Right atrium auricular region (tissue), 2 donors: Measurements from ENCODE around the gene PKIB. TPM values are rescaled to one million over a fixed set of nuclear protein-coding genes. Genes with fewer than 3 reads are reported as not detected.

ENCODE experiments used
- DNase-seq: peaks from one replicate; pipeline ENCODE4 v3.0.0-alpha.2; 2019; ENCODE audit warnings: low spot score
- H3K27ac ChIP-seq, 2 donors: fragments of 200-600 bp; sonication (generic); 1 replicate in 1 of 2; 2 replicates in 1 of 2; pipeline ENCODE4 v1.5.1; 2016 to 2019
- H3K27me3 ChIP-seq, 2 donors: fragments of 200-600 bp; sonication (generic); one replicate each; pipeline versions ENCODE4 v1.5.1 to v1.6.0; 2017 to 2019
- H3K36me3 ChIP-seq: fragments of 200-600 bp; sonication (generic); one replicate; pipeline ENCODE4 v1.5.1; 2016
- H3K4me1 ChIP-seq, 2 donors: fragments of 200-600 bp; sonication (generic); one replicate each; pipeline versions ENCODE4 v1.5.1 to v1.6.0; 2017 to 2019
- H3K4me3 ChIP-seq, 2 donors: fragments of 200-600 bp; sonication (generic); 1 replicate in 1 of 2; 2 replicates in 1 of 2; pipeline ENCODE4 v1.5.1; 2017 to 2019; ENCODE audit warnings: mild to moderate bottlenecking in 1 of 2, moderate library complexity in 1 of 2
- H3K9me3 ChIP-seq, 2 donors: fragments of 200-600 bp; sonication (generic); one replicate each; pipeline ENCODE4 v1.5.1; 2019
- CTCF ChIP-seq, 2 donors: fragments of 200-600 bp; sonication (generic); IDR thresholded peaks; one replicate each; pipeline ENCODE4 v1.5.1; 2019; ENCODE audit warnings: antibody characterized with exemption in 2 of 2
- total RNA-seq, 2 donors: library from RNA; depleted of rRNA; stranded (reverse); fragments of >200 nt; gene quantifications; one replicate each; pipeline ENCODE4 v1.1.0, GENCODE V29; 2016

The PKIB gene
- total RNA-seq, 2 donors from 2014 or later = not detected

- DNase-seq = no peak
- TF ChIP-seq CTCF (IDR thresholded peaks at IDR 0.05) = no peak
Observed at GRCh38 chr6:122692807-122693580, 82.8 kb downstream of the PKIB start.

GRCh38 chr6:122694075-122694474 is 83.9 kb downstream of the PKIB start:
- TF ChIP-seq CTCF (IDR thresholded peaks at IDR 0.05) = no peak
- no peaks in the 10 kb centered on the region for H3K36me3 ChIP-seq
- no peak for DNase-seq
- H3K4me3 ChIP-seq = no peak overlapping the region
- H3K27me3 ChIP-seq = no peaks in the 10 kb centered on the region
- H3K4me1 ChIP-seq = no peaks in the 10 kb centered on the region
- no peaks in the 10 kb centered on the region for H3K9me3 ChIP-seq
- no peak overlapping the region for H3K27ac ChIP-seq

More at GRCh38 chr6:122692807-122693580, 82.8 kb downstream of the PKIB start:
- Histone ChIP-seq H3K36me3 (no peaks in the 10 kb centered on the region), H3K27ac (no peak overlapping the region), H3K4me3 (no peak overlapping the region), H3K27me3 (no peaks in the 10 kb centered on the region), H3K9me3 (no peaks in the 10 kb centered on the region), H3K4me1 (no peaks in the 10 kb centered on the region)

DNA sequence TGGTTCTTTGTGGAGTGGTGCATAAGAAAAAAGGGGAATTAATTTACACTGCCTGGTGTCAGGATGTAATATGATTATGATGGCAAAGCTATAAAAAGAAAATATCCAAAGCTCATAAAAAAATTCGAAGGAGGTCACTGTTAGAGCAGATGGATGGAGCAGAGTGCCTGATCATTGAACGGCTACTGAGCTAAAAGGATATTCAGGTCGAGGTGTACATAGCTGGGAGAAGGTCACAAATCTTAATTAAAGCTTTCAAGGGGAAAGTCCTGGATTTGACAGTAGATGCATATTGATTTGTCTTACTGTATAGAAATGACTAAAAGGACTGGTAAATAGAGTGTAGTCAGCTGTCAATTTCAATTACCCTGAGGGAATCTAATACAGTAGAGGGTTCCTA is 84.4 kb downstream of the PKIB start:
- H3K36me3 ChIP-seq = no peaks in the 10 kb centered on the region
- no peaks in the 10 kb centered on the region for H3K27me3 ChIP-seq
- H3K9me3 ChIP-seq = no peaks in the 10 kb centered on the region
- TF ChIP-seq CTCF (IDR thresholded peaks at IDR 0.05) = no peak
- no peak for DNase-seq
- H3K4me3 ChIP-seq = no peak overlapping the region
- no peak overlapping the region for H3K27ac ChIP-seq
- H3K4me1 ChIP-seq = no peaks in the 10 kb centered on the region

DNA sequence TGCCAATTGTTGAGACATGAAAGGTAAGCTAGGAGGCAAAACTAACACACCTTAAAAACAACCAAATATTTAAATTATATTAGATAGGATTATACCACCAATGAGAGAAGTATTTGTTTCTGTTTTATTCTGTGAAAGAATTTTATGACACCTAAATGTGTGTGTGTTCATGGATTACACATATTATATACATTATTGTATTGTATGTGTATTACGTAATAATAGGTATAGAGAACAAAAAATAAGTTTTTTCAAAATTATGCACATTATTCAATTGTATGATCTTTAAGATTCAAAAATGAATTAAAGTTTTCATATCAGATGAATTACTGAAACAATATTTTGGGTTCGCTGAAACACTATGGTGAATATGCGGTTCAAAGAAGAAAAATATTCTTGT is 85.0 kb downstream of the PKIB start:
- Histone ChIP-seq H3K4me1 (no peaks in the 10 kb centered on the region), H3K9me3 (no peaks in the 10 kb centered on the region), H3K27me3 (no peaks in the 10 kb centered on the region), H3K36me3 (no peaks in the 10 kb centered on the region), H3K27ac (no peak overlapping the region), H3K4me3 (no peak overlapping the region)
- DNase-seq = no peak
- no peak for TF ChIP-seq CTCF (IDR thresholded peaks at IDR 0.05)

DNA sequence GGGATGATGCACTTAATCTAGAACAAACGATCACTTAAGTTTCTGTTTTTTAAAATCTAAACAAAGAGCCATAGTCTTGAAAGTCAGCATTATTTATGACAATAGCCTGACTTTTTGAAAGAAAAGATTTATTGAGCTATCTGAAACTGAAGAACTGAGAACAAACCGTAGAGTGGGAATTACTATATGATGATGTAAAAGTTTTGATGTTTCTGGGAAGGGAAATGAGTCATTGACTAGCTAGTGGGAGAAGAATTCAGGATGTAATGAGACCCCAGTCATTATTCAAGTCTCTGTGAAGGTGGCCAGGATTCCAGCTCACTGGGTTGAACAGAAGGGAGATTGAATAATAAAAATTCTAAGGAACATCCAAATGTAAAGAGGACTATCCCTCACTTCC is 85.9 kb downstream of the PKIB start:
- DNase-seq = no peak
- Histone ChIP-seq H3K4me3 (no peak overlapping the region), H3K27ac (no peak overlapping the region), H3K9me3 (no peaks in the 10 kb centered on the region), H3K4me1 (no peaks in the 10 kb centered on the region), H3K36me3 (no peaks in the 10 kb centered on the region), H3K27me3 (no peaks in the 10 kb centered on the region)
- no peak for TF ChIP-seq CTCF (IDR thresholded peaks at IDR 0.05)

DNA sequence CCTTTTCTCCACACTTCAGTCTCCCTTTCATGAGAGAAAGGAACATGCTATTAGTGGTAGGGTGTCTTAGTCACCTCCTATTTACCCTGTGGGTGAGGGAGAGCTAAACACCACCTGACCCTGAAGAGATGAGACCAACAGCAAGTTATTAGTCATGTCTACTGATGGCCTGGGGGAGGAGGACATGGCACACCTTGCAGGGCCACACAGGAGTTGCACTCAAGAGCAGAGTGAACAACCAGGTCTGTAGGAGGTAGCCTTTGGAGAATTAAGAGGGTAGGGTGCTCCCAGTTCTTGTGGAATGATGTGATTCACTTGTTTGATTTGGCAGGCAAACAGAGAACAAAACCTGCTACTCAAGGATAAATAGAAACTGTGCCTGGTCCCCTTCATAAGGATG is 86.6 kb downstream of the PKIB start:
- no peak for TF ChIP-seq CTCF (IDR thresholded peaks at IDR 0.05)
- H3K4me3 ChIP-seq = no peak overlapping the region
- no peaks in the 10 kb centered on the region for H3K9me3 ChIP-seq
- no peak for DNase-seq
- no peaks in the 10 kb centered on the region for H3K27me3 ChIP-seq
- no peaks in the 10 kb centered on the region for H3K4me1 ChIP-seq
- no peak overlapping the region for H3K27ac ChIP-seq
- H3K36me3 ChIP-seq = no peaks in the 10 kb centered on the region
